Keratinocyte (primary cell): ENCODE data around the gene CENPF.
"Not testable (repeated sequence)": the region's sequence is repeated elsewhere in the genome, so short reads cannot be mapped to it uniquely, and the experiment has no call there.

Experiments used
- CTCF ChIP-seq, 3 experiments: IDR thresholded peaks in 1 of 3; conservative IDR thresholded peaks in 1 of 3; optimal IDR thresholded peaks in 1 of 3; 2 replicates in 2 of 3; 3 replicates in 1 of 3; pipeline versions ENCODE3 to v1.5.1; 2011; ENCODE audit warnings: low read length in 3 of 3, mild to moderate bottlenecking in 3 of 3, moderate library complexity in 2 of 3, control low read depth in 1 of 3, inconsistent platforms in 1 of 3; ENCODE audit not compliant: insufficient read depth in 2 of 3; ENCODE audit errors: extremely low read depth in 1 of 3
- EZH2 ChIP-seq: IDR thresholded peaks from one replicate; pipeline ENCODE4 v1.6.1; 2012; ENCODE audit warnings: inconsistent platforms, mild to moderate bottlenecking, low read length, moderate library complexity

- not testable (repeated sequence) for TF ChIP-seq CTCF (optimal IDR thresholded peaks at IDR 0.05 in 1 of 3, IDR thresholded peaks at IDR 0.05 in 1 of 3, conservative IDR thresholded peaks at IDR 0.05 in 1 of 3; ENCODE audit: extremely low read depth in 1 of 3, insufficient read depth in 2 of 3, low read length in 3 of 3); EZH2
Observed at GRCh38 chr1:214673029-214673428, 70.0 kb downstream of the CENPF start.
